ENCODE measurements around the gene WDR33. TPM values are rescaled to one million over a fixed set of nuclear protein-coding genes. Genes with fewer than 3 reads are reported as not detected.
A peak's percentile ranks its signal among the peaks of the same experiment; 100 is the strongest.
"Not testable (repeated sequence)": the region's sequence is repeated elsewhere in the genome, so short reads cannot be mapped to it uniquely, and the experiment has no call there.

WDR33 gene
- total and polyA plus RNA-seq, 7 donors, result 11.2 to 38.9 (median 32.7) TPM

GRCh38 chr2:127814677-127815076 is 3.7 kb upstream of the WDR33 start:
- intact Hi-C loops (cut with DNase I), result loop anchor here in 1 of 2 donors (5.0 kb wide), 2 partner anchors 77 to 112 kb away; partner anchors contain the start of gene SFT2D3
- no peak overlapping the region for H3K27ac ChIP-seq
- no peaks in the 10 kb centered on the region for H3K36me3 ChIP-seq (ENCODE audit: insufficient read depth in 1 of 2, low read depth in 1 of 2)
- no peaks in the 10 kb centered on the region for H3K27me3 ChIP-seq (ENCODE audit: insufficient read depth in 3 of 3, low read length in 2 of 3)
- no peak for DNase-seq
- WGBS, 3 donors, result 87 to 100% (median 95%) methylated on average over 1 of the region's 1 CpG
- peaks cover under 1% of the 10 kb centered on the region for H3K4me1 ChIP-seq
- ATAC-seq, result no peak
- H3K4me3 ChIP-seq, result no peak overlapping the region
- no peak for TF ChIP-seq CTCF (IDR thresholded peaks at IDR 0.05)
- no peaks in the 10 kb centered on the region for H3K9me3 ChIP-seq

- not testable (repeated sequence) for ATAC-seq
Measured at GRCh38 chr2:127812441-127812840, 1.5 kb upstream of the WDR33 start.

DNA sequence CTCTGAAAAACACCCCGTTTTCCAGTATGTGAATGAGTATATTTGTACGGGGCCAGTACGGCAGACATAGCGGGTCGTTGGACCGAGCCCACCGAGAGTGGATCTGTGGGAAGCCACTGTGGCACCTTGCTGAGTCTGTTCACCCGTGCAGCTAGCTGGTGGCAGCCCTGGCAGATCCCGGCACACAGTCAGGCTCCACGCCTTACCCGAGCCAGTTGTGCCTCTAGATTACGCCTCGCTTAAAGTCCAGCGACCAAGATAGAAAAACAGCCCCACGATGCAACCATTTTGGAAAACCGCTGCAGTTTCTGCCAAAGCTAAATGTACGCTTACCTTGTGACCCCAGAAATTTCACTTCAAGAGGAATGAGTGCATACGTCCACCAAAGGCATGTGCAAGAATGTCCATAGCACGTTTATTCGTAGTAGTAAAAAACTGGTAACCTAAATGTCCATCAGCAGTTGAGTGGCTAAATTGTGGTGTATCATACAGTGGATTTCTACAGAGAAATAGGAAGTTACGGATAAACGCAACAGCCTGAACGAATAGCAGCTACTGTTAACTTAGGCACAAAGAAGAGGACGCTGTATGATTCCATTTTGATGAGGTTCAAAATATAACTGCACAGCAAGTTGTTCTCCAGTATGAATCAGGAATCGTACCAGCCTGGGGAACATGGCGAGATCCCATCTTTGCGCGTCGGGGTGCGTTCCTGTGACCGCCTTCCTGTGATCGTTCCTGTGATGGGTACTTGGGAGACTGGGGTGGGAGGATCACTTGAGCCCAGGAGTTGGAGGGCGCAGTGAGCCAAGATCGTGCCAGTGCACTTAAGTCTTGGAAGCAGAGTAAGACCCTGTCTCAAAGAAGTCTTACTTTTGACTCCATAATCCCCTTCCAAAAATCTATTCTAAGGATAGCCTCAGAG is 688 bp upstream of the WDR33 start:
- 44 to 46% (median 45%) methylated on average over 34 of the region's 34 CpGs for whole genome bisulfite sequencing, 3 donors
- Histone ChIP-seq H3K9me3 (no peaks in the 10 kb centered on the region), H3K27ac (peak overlapping the region; percentile 94), H3K4me3 (peak overlapping the region; percentile 79), H3K36me3 (ENCODE audit: insufficient read depth in 1 of 2, low read depth in 1 of 2) (no peaks in the 10 kb centered on the region), H3K27me3 (ENCODE audit: insufficient read depth in 3 of 3, low read length in 2 of 3) (no peaks in the 10 kb centered on the region), H3K4me1 (peaks cover 28% of the 10 kb centered on the region)
- intact Hi-C loops (cut with DNase I), result loop anchor here in 1 of 2 donors (5.0 kb wide), 2 partner anchors 74 to 109 kb away; partner anchors contain the start of gene SFT2D3
- DNase-seq (no peak), ATAC-seq (peak; percentile 32 to 51 (median 44))
- TF ChIP-seq CTCF (IDR thresholded peaks at IDR 0.05), result no peak

More at GRCh38 chr2:127812441-127812840, 1.5 kb upstream of the WDR33 start:
- H3K4me3 ChIP-seq; DNase-seq; H3K9me3 ChIP-seq; H3K27ac ChIP-seq; H3K36me3 ChIP-seq (ENCODE audit: insufficient read depth in 1 of 2, low read depth in 1 of 2); H3K27me3 ChIP-seq (ENCODE audit: insufficient read depth in 3 of 3, low read length in 2 of 3): not testable (repeated sequence)
- peaks cover 21% of the 10 kb centered on the region for H3K4me1 ChIP-seq
- intact Hi-C loops (cut with DNase I), result loop anchor here in 1 of 2 donors (5.0 kb wide), 2 partner anchors 75 to 110 kb away; partner anchors contain the start of gene SFT2D3
- WGBS, 3 donors, result 90 to 93% (median 92%) methylated on average over 3 of the region's 3 CpGs

DNA sequence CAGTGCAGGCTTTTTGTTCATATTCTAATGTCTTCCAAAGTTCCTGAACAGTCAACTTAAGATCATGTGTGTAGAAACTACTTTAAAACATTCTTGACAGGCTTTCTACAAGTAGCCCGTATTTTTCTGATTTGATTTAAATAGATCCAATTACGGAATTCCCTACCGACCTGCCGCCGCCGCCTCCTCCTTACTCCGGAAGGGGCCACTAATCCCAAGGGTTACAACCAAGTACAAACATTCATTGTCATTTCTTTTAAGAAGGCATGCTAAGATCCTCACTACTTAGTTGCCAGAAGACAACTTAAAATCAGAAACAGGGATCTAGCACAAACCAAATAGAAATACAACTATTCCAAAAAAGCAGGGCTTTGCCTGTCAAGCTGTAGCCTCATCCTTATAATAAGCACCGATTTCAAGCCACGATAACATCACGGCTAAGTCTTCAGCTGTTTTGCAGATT is 784 bp downstream of the WDR33 start:
- intact Hi-C loops (cut with DNase I), result loop anchor here in 1 of 2 donors (5.0 kb wide), 2 partner anchors 73 to 108 kb away; partner anchors contain the start of gene SFT2D3
- Histone ChIP-seq H3K27ac (peak overlapping the region; percentile 94), H3K4me3 (peak overlapping the region; percentile 79), H3K27me3 (ENCODE audit: insufficient read depth in 3 of 3, low read length in 2 of 3) (no peaks in the 10 kb centered on the region), H3K4me1 (peaks cover 34% of the 10 kb centered on the region), H3K36me3 (ENCODE audit: insufficient read depth in 1 of 2, low read depth in 1 of 2) (no peaks in the 10 kb centered on the region), H3K9me3 (no peaks in the 10 kb centered on the region)
- 0% methylated on average over 10 of the region's 10 CpGs for WGBS, 3 donors
- ATAC-seq (peak in 1 of 4 donors; percentile 36), DNase-seq (no peak)
- no peak for TF ChIP-seq CTCF (IDR thresholded peaks at IDR 0.05)

Measured in psoas muscle (tissue), 8 donors.